ENCODE results near the gene IFT43. TPM values are rescaled to one million over a fixed set of nuclear protein-coding genes. Genes with fewer than 3 reads are reported as not detected.

The IFT43 gene
- total RNA-seq, 1 donor from 2014 or later: 21.9 TPM

DNA sequence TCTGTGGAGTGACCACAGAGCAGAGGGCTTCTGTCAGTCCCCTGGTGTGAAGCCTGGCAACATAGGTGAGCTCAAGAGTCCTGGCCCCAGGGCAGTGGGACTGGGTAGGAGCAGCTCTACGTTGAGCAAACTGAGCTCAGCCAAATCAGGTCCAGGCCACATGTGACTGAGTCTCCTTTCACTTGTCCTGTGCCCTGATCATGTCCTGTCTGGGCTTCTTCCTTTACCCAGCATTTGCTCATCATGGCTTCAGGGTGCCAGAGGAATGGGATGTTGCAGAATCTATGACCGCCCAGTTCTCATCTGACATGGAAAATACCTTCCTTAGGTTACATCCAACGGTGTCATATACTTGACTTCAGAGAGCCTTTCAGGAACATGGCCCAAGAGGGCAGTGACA, 99.8 kb downstream of the IFT43 start:
- no peak for DNase-seq
- Histone ChIP-seq H3K4me1 (no peaks in the 10 kb centered on the region), H3K9me3 (no peaks in the 10 kb centered on the region), H3K36me3 (peaks cover 20% of the 10 kb centered on the region), H3K27me3 (ENCODE audit: low read depth) (no peaks in the 10 kb centered on the region), H3K4me3 (no peak overlapping the region), H3K27ac (no peak overlapping the region)
- intact Hi-C loops (cut with DNase I): no loop called here
- TF ChIP-seq, protein P1, sequence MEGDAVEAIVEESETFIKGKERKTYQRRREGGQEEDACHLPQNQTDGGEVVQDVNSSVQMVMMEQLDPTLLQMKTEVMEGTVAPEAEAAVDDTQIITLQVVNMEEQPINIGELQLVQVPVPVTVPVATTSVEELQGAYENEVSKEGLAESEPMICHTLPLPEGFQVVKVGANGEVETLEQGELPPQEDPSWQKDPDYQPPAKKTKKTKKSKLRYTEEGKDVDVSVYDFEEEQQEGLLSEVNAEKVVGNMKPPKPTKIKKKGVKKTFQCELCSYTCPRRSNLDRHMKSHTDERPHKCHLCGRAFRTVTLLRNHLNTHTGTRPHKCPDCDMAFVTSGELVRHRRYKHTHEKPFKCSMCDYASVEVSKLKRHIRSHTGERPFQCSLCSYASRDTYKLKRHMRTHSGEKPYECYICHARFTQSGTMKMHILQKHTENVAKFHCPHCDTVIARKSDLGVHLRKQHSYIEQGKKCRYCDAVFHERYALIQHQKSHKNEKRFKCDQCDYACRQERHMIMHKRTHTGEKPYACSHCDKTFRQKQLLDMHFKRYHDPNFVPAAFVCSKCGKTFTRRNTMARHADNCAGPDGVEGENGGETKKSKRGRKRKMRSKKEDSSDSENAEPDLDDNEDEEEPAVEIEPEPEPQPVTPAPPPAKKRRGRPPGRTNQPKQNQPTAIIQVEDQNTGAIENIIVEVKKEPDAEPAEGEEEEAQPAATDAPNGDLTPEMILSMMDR (IDR thresholded peaks at IDR 0.05): no peak
- ATAC-seq: no peak

DNA sequence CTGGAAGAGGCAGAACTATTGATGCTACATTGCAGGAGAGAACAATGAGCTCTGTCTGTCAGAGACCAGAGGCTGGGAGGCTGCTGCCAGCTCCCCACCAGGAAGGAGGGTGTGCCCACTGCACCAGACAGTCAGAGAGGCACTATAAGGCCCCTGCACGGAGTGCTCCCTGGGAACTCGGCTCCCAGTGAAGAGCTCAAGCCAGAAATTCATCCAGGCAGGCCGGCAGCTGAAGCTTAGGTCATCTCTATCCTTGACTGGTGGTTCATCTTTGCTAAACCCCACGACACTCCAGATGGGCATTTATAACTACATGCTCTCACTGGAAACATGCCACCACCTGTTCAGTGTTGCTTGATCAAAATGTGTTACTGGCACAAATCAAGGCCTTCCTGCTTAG, 101.1 kb downstream of the IFT43 start:
- peaks cover 20% of the 10 kb centered on the region for H3K36me3 ChIP-seq
- H3K9me3 ChIP-seq: no peaks in the 10 kb centered on the region
- DNase-seq: no peak
- no peaks in the 10 kb centered on the region for H3K27me3 ChIP-seq (ENCODE audit: low read depth)
- H3K27ac ChIP-seq: no peak overlapping the region
- intact Hi-C loops (cut with DNase I): no loop called here
- H3K4me3 ChIP-seq: no peak overlapping the region
- TF ChIP-seq, protein P1 (IDR thresholded peaks at IDR 0.05): no peak
- H3K4me1 ChIP-seq: no peaks in the 10 kb centered on the region
- ATAC-seq: no peak

DNA sequence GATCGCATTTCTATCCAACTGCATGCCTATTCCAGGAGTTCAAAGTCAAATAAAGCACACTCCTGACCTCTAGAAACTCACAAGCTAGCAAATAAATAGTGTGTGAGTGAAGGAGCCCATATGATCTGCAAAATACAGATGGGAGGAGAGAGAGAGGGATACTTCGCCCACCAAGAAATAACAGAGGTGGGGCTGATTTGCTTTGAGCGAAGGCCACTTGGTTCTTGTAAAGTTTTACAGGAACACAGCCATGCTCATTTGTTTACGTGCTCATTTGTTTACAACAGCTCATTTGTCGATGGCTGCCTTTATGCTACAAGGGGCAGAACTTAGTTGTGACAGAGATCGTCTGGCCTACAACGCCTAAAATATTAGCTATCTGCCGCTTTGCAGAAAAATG, 102.8 kb downstream of the IFT43 start:
- Histone ChIP-seq H3K9me3 (no peaks in the 10 kb centered on the region), H3K27me3 (ENCODE audit: low read depth) (no peaks in the 10 kb centered on the region), H3K36me3 (peaks cover 9% of the 10 kb centered on the region), H3K4me1 (no peaks in the 10 kb centered on the region), H3K27ac (no peak overlapping the region), H3K4me3 (no peak overlapping the region)
- TF ChIP-seq, protein P1 (IDR thresholded peaks at IDR 0.05): no peak
- DNase-seq (no peak), ATAC-seq (no peak)
- intact Hi-C loops (cut with DNase I): no loop called here

DNA sequence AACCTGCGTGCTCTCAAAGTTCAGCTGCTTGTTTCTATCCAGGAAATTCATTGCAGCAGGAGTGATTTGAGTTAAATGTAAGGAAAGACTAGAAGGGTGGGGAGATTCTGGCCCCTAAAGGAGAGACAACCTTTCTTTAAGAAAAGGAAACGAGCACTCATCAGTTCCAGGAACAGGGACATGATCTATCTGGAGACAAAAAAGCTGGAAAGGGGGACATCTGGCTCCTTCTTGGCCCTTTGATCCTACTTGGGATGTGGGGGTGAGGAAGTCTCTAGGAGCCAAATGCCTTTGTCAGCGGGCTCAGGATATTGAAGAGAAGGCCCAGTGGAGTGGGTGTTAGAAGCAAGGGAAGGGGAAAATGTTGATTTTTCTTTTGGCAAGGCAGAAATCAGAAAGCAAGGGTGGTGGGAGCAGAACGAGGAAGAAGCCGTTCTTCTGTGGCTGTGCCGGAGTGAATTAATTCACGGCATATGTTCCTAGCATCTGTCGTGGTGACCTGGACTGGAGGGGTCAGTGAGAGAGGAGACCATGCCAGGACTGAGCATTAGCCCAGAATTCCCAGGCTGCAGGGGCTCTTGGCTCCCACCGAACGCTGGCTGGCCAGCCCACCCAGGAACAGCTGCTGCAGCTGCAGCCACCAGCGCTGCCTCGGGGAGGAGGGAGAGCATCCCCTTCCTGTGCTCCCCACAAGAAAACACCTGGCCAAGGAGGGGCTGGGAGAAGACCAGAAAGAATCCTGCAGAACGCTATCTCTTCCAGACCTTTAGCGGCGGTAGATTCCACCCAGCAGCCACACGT, 103.4 kb downstream of the IFT43 start:
- no peak for DNase-seq
- intact Hi-C loops (cut with DNase I): no loop called here
- H3K27ac ChIP-seq: no peak overlapping the region

DNA sequence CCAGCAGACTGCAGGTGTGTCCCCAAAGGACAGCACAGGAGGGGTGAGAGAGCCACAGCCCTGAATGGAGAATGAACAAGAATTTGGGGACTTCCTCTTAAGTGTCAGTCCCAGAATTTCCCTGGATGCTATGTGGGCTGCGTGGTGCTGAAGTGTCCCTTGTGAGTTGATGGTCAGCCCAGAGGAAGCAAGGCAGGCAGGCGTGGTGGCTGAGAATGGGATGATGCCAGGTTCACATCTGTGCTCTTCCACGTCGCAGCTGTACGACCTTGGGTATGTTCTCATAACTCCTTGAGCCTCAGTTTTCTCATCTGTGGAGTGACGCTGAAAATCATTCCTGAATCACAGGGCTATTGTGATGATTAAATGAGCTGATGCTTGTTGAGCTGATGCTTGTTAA, 104.0 kb downstream of the IFT43 start:
- no peak overlapping the region for H3K27ac ChIP-seq
- intact Hi-C loops (cut with DNase I): no loop called here
- no peaks in the 10 kb centered on the region for H3K9me3 ChIP-seq
- H3K4me3 ChIP-seq: no peak overlapping the region
- TF ChIP-seq, protein P1 (IDR thresholded peaks at IDR 0.05): no peak
- H3K27me3 ChIP-seq (ENCODE audit: low read depth): no peaks in the 10 kb centered on the region
- no peaks in the 10 kb centered on the region for H3K36me3 ChIP-seq
- DNase-seq: no peak
- no peak for ATAC-seq
- H3K4me1 ChIP-seq: no peaks in the 10 kb centered on the region

More for the DNA sequence above, 103.4 kb downstream of the IFT43 start:
- no peak for ATAC-seq
- Histone ChIP-seq H3K36me3 (peaks cover 3% of the 10 kb centered on the region), H3K4me3 (no peak overlapping the region), H3K4me1 (no peaks in the 10 kb centered on the region), H3K27me3 (ENCODE audit: low read depth) (no peaks in the 10 kb centered on the region), H3K9me3 (no peaks in the 10 kb centered on the region)
- TF ChIP-seq, protein P1 (IDR thresholded peaks at IDR 0.05): no peak

All from lower lobe of right lung (tissue), 2 donors.